Upper lobe of left lung (tissue), 6 donors: ENCODE data around the gene ADPRHL1. TPM values are rescaled to one million over a fixed set of nuclear protein-coding genes. Genes with fewer than 3 reads are reported as not detected.

Source experiments
- ATAC-seq, 2 donors: fragments of 200-7000 bp; cut with Tn5 transposase; one replicate each; pipeline ENCODE4 v1.9.1; 2022; ENCODE audit warnings: mild to moderate bottlenecking in 2 of 2, moderate library complexity in 2 of 2; ENCODE audit not compliant: low FRiP score in 2 of 2
- DNase-seq, 2 donors: peaks; one replicate each; pipeline ENCODE4 v3.0.0-alpha.2; 2019 to 2020
- H3K27ac ChIP-seq, 4 donors: fragments of 200-600 bp; sonication (generic); one replicate each; pipeline ENCODE4 v1.5.1; 2016 to 2019
- H3K27me3 ChIP-seq, 4 donors: fragments of 200-600 bp; sonication (generic); one replicate each; pipeline ENCODE4 v1.5.1; 2017 to 2019
- H3K36me3 ChIP-seq, 4 donors: fragments of 200-600 bp; sonication (generic); one replicate each; pipeline ENCODE4 v1.5.1; 2016 to 2019
- H3K4me1 ChIP-seq, 4 donors: fragments of 200-600 bp; sonication (generic); one replicate each; pipeline ENCODE4 v1.5.1; 2018 to 2019
- H3K4me3 ChIP-seq, 4 donors: fragments of 200-600 bp; sonication (generic); one replicate each; pipeline ENCODE4 v1.5.1; 2017 to 2019; ENCODE audit warnings: mild to moderate bottlenecking in 2 of 4, moderate library complexity in 1 of 4
- H3K9me3 ChIP-seq, 4 donors: fragments of 200-600 bp; sonication (generic); one replicate each; pipeline ENCODE4 v1.5.1; 2018 to 2019
- CTCF ChIP-seq, 6 experiments: fragments of 450-650 bp in 4 of 6; fragments of 200-600 bp in 2 of 6; sonication (generic) in 2 of 6; IDR thresholded peaks; one replicate each; pipeline ENCODE4 v1.5.1; 2016 to 2019; ENCODE audit warnings: antibody characterized with exemption in 6 of 6
- EP300 ChIP-seq, 4 donors: sonication (generic); formaldehyde crosslinking; IDR thresholded peaks; one replicate each; pipeline ENCODE4 v1.5.1; 2017; ENCODE audit warnings: antibody characterized with exemption in 4 of 4, control low read depth in 2 of 4
- POLR2A ChIP-seq, 4 donors: fragments of 450-650 bp; IDR thresholded peaks; one replicate each; pipeline ENCODE4 v1.5.1; 2016 to 2017; ENCODE audit warnings: antibody characterized with exemption in 4 of 4, mild to moderate bottlenecking in 2 of 4
- POLR2AphosphoS5 ChIP-seq, 2 donors: sonication (generic); formaldehyde crosslinking; IDR thresholded peaks; one replicate each; pipeline ENCODE4 v1.5.1; 2017; ENCODE audit warnings: antibody characterized with exemption in 2 of 2
- WGBS, 2 donors: methylation state at CpG; one replicate each; pipeline ENCODE4 v1.1.5; 2017 to 2018; 5-methylcytosine and 5-hydroxymethylcytosine counted together
- total RNA-seq, 6 donors: library from RNA; depleted of rRNA in 4 of 6; stranded (reverse); fragments of >200 nt in 4 of 6; gene quantifications; one replicate each; pipeline versions ENCODE4 v1.1.0 to v1.2.1, GENCODE V29; 2016 to 2021
- donor health status: DM: no; HTN: no; CAD: no; lungs with moderate emphysema.
- donor health status: DM: no; HTN: yes; CAD: no; lungs with severe emphysema.

ADPRHL1 gene
- total RNA-seq, 6 donors from 2014 or later: 0.59 to 6.3 (median 2.8) TPM

- Histone ChIP-seq H3K27ac (no peak overlapping the region), H3K4me1 (peaks cover 3 to 10% (median 8%) of the 10 kb centered on the region in 4 donors), H3K4me3 (no peak overlapping the region), H3K9me3 (no peaks in the 10 kb centered on the region), H3K36me3 (no peaks in the 10 kb centered on the region), H3K27me3 (no peaks in the 10 kb centered on the region)
- DNase-seq: peak in 1 of 2 donors; percentile 59
- ATAC-seq: no peak
- TF ChIP-seq POLR2A (IDR thresholded peaks at IDR 0.05): no peak
- TF ChIP-seq POLR2AphosphoS5 (IDR thresholded peaks at IDR 0.05): no peak
- TF ChIP-seq CTCF (IDR thresholded peaks at IDR 0.05): no peak
- TF ChIP-seq EP300 (IDR thresholded peaks at IDR 0.05): no peak
- WGBS, 2 donors: 67 to 75% methylated on average over 4 to 19 of the region's 19 CpGs
Observed at GRCh38 chr13:113445791-113446487, 7.3 kb downstream of the ADPRHL1 start.

GRCh38 chr13:113443991-113444390, 9.3 kb downstream of the ADPRHL1 start:
- Histone ChIP-seq H3K4me1 (peaks cover 0 to 5% (median 0%) of the 10 kb centered on the region in 4 donors), H3K27ac (no peak overlapping the region), H3K9me3 (no peaks in the 10 kb centered on the region), H3K4me3 (no peak overlapping the region), H3K27me3 (no peaks in the 10 kb centered on the region), H3K36me3 (no peaks in the 10 kb centered on the region)
- WGBS, 2 donors: 90 to 96% methylated on average over 9 to 15 of the region's 15 CpGs
- DNase-seq: peak in 1 of 2 donors; percentile 48
- TF ChIP-seq CTCF (IDR thresholded peaks at IDR 0.05) (no peak), POLR2A (IDR thresholded peaks at IDR 0.05) (no peak), EP300 (IDR thresholded peaks at IDR 0.05) (no peak), POLR2AphosphoS5 (IDR thresholded peaks at IDR 0.05) (no peak)
- ATAC-seq: no peak

GRCh38 chr13:113442985-113443362, 10.3 kb downstream of the ADPRHL1 start:
- TF ChIP-seq CTCF (IDR thresholded peaks at IDR 0.05) (no peak), POLR2AphosphoS5 (IDR thresholded peaks at IDR 0.05) (no peak), EP300 (IDR thresholded peaks at IDR 0.05) (no peak), POLR2A (IDR thresholded peaks at IDR 0.05) (no peak)
- ATAC-seq: no peak
- Histone ChIP-seq H3K9me3 (no peaks in the 10 kb centered on the region), H3K4me3 (no peak overlapping the region), H3K4me1 (no peaks in the 10 kb centered on the region), H3K36me3 (no peaks in the 10 kb centered on the region), H3K27ac (no peak overlapping the region), H3K27me3 (no peaks in the 10 kb centered on the region)
- WGBS, 2 donors: 93 to 96% methylated on average over 1 of the region's 1 CpG
- DNase-seq: no peak

- no peak for TF ChIP-seq POLR2A (IDR thresholded peaks at IDR 0.05)
- TF ChIP-seq EP300 (IDR thresholded peaks at IDR 0.05): no peak
- TF ChIP-seq CTCF (IDR thresholded peaks at IDR 0.05): no peak
- no peak for TF ChIP-seq POLR2AphosphoS5 (IDR thresholded peaks at IDR 0.05)
Observed at GRCh38 chr13:113442354-113442984, 10.8 kb downstream of the ADPRHL1 start.

More at GRCh38 chr13:113442354-113442984, 10.8 kb downstream of the ADPRHL1 start:
- Histone ChIP-seq H3K27ac (no peak overlapping the region), H3K4me1 (no peaks in the 10 kb centered on the region), H3K9me3 (no peaks in the 10 kb centered on the region), H3K36me3 (no peaks in the 10 kb centered on the region), H3K27me3 (no peaks in the 10 kb centered on the region), H3K4me3 (no peak overlapping the region)
- WGBS, 2 donors: 91 to 94% methylated on average over 10 of the region's 10 CpGs
- no peak for ATAC-seq
- peak in 1 of 2 donors; percentile 57 for DNase-seq
